H1 (cell line): ENCODE measurements around the gene PI4KA. TPM values are rescaled to one million over a fixed set of nuclear protein-coding genes. Genes with fewer than 3 reads are reported as not detected.
A peak's percentile ranks its signal among the peaks of the same experiment; 100 is the strongest.

Experiments used
- CTCF ChIA-PET: fragments of 300-600 bp; sonication (Branson Sonifier 250); formaldehyde crosslinking; loops from one replicate; lab custom pipeline; 2021; ENCODE audit not compliant: partially characterized antibody; lab: Charles Lee
- POLR2A ChIA-PET: fragments of 300-600 bp; sonication (Branson Sonifier 250); formaldehyde crosslinking; loops from one replicate; lab custom pipeline; 2021; ENCODE audit warnings: inconsistent platforms; ENCODE audit not compliant: partially characterized antibody; lab: Charles Lee
- DNase-seq, 2 experiments: peaks; one replicate each; pipeline versions ENCODE4 v3.0.0 to v3.0.0-alpha.2; 2010 to 2022; ENCODE audit warnings: low spot score in 2 of 2, low read depth in 1 of 2, mixed read lengths in 1 of 2
- FAIRE-seq: peaks from 2 replicates; lab custom pipeline; 2011; peaks lifted over from hg19 to GRCh38; lab: Jason Lieb, UNC
- H2AFZ ChIP-seq: 2 replicates; pipeline ENCODE4 v1.8.1; 2012; ENCODE audit warnings: low read length, inconsistent platforms
- H2AK5ac ChIP-seq: 2 replicates; pipeline ENCODE4 v1.6.1; 2013; ENCODE audit warnings: low read depth, low read length
- H2BK120ac ChIP-seq: replicated peaks from 2 replicates; pipeline ENCODE3; 2013; ENCODE audit warnings: low read depth, low read length, inconsistent platforms
- H2BK12ac ChIP-seq: 2 replicates; pipeline ENCODE4 v1.6.1; 2013; ENCODE audit warnings: low read depth, low read length
- H2BK15ac ChIP-seq: 2 replicates; pipeline ENCODE4 v1.6.1; 2013; ENCODE audit warnings: low read length
- H2BK20ac ChIP-seq: 2 replicates; pipeline ENCODE4 v1.6.1; 2013; ENCODE audit warnings: low read length
- H2BK5ac ChIP-seq: 2 replicates; pipeline ENCODE4 v1.6.1; 2013; ENCODE audit warnings: low read depth, low read length
- H3K14ac ChIP-seq: 2 replicates; pipeline ENCODE4 v1.6.1; 2013; ENCODE audit warnings: inconsistent platforms; ENCODE audit not compliant: insufficient read length
- H3K18ac ChIP-seq: 2 replicates; pipeline ENCODE4 v1.6.1; 2013; ENCODE audit warnings: low read length; ENCODE audit errors: extremely low read depth
- H3K23ac ChIP-seq: 2 replicates; pipeline ENCODE4 v1.6.1; 2013; ENCODE audit warnings: inconsistent platforms; ENCODE audit not compliant: insufficient read length
- H3K23me2 ChIP-seq: 2 replicates; pipeline ENCODE4 v1.6.1; 2013; ENCODE audit warnings: low read depth, low read length
- H3K27ac ChIP-seq: 2 replicates; pipeline ENCODE4 v1.6.1; 2011; ENCODE audit warnings: low read depth, low read length, inconsistent platforms
- H3K27me3 ChIP-seq, 4 experiments: replicated peaks in 1 of 4; 1 replicate in 1 of 4; 2 replicates in 3 of 4; pipeline versions ENCODE4 v1.6.1 to v1.8.1; 2011 to 2013; ENCODE audit warnings: low read length in 3 of 4, mild to moderate bottlenecking in 3 of 4, inconsistent platforms in 2 of 4, mixed read lengths in 2 of 4, moderate library complexity in 1 of 4; ENCODE audit not compliant: control insufficient read depth in 3 of 4, insufficient read depth in 3 of 4; ENCODE audit errors: extremely low read depth in 1 of 4
- H3K36me3 ChIP-seq, 4 experiments: 2 replicates each; pipeline versions ENCODE4 v1.6.1 to v1.8.1; 2011 to 2013; ENCODE audit warnings: mild to moderate bottlenecking in 4 of 4, low read length in 3 of 4, moderate library complexity in 2 of 4, control low read depth in 1 of 4, inconsistent platforms in 1 of 4; ENCODE audit not compliant: insufficient read depth in 4 of 4, control insufficient read depth in 2 of 4
- H3K4ac ChIP-seq: replicated peaks from 2 replicates; pipeline ENCODE3; 2013; ENCODE audit warnings: low read length, low read depth, mixed read lengths, inconsistent platforms; ENCODE audit not compliant: insufficient read length
- H3K4me1 ChIP-seq, 4 experiments: replicated peaks in 1 of 4; 1 replicate in 1 of 4; 2 replicates in 3 of 4; pipeline versions ENCODE4 v1.6.1 to v1.8.1; 2011 to 2013; ENCODE audit warnings: low read length in 3 of 4, inconsistent platforms in 2 of 4, mixed read lengths in 1 of 4; ENCODE audit not compliant: insufficient read depth in 4 of 4, control insufficient read depth in 3 of 4
- H3K4me2 ChIP-seq, 2 experiments: 2 replicates each; pipeline versions ENCODE4 v1.6.1 to v1.8.1; 2011 to 2013; ENCODE audit warnings: low read depth in 2 of 2, low read length in 2 of 2, control low read depth in 1 of 2, inconsistent platforms in 1 of 2, mild to moderate bottlenecking in 1 of 2; ENCODE audit not compliant: insufficient read depth in 1 of 2
- H3K4me3 ChIP-seq, 4 experiments: fragments of 200-600, 300-600 bp in 1 of 4; sonication (generic), shearing (Covaris generic), sonication (Bioruptor Twin) in 1 of 4; 2 replicates each; pipeline versions ENCODE4 v1.5.1 to v1.8.1; 2011 to 2016; ENCODE audit warnings: low read length in 4 of 4, low read depth in 3 of 4, control low read depth in 2 of 4, inconsistent platforms in 2 of 4, mild to moderate bottlenecking in 2 of 4, mixed read lengths in 1 of 4, moderate library complexity in 1 of 4; ENCODE audit not compliant: insufficient read depth in 2 of 4; ENCODE audit errors: extremely low read depth in 1 of 4
- H3K56ac ChIP-seq: replicated peaks from 2 replicates; pipeline ENCODE3; 2013; ENCODE audit warnings: low read depth, mild to moderate bottlenecking, mixed read lengths, low read length, inconsistent platforms; ENCODE audit not compliant: insufficient read length
- H3K79me1 ChIP-seq: 2 replicates; pipeline ENCODE4 v1.6.1; 2013; ENCODE audit warnings: low read depth, low read length, control low read depth
- H3K79me2 ChIP-seq, 2 experiments: 2 replicates each; pipeline versions ENCODE4 v1.6.1 to v1.8.1; 2012 to 2013; ENCODE audit warnings: low read length in 2 of 2, mild to moderate bottlenecking in 2 of 2, inconsistent platforms in 1 of 2; ENCODE audit not compliant: insufficient read depth in 2 of 2, control insufficient read depth in 1 of 2
- H3K9ac ChIP-seq, 4 experiments: replicated peaks in 1 of 4; 1 replicate in 1 of 4; 2 replicates in 3 of 4; pipeline versions ENCODE4 v1.6.1 to v1.8.1; 2011 to 2013; ENCODE audit warnings: low read depth in 3 of 4, low read length in 3 of 4, control low read depth in 2 of 4, mild to moderate bottlenecking in 2 of 4, moderate library complexity in 2 of 4, inconsistent platforms in 1 of 4; ENCODE audit errors: extremely low read depth in 1 of 4
- H3K9me3 ChIP-seq, 2 experiments: 2 replicates each; pipeline versions ENCODE4 v1.6.1 to v1.8.1; 2012 to 2013; ENCODE audit warnings: mild to moderate bottlenecking in 2 of 2, moderate library complexity in 2 of 2, control low read depth in 1 of 2, inconsistent platforms in 1 of 2, low read depth in 1 of 2, low read length in 1 of 2, mixed read lengths in 1 of 2; ENCODE audit not compliant: insufficient read depth in 2 of 2
- H4K20me1 ChIP-seq, 2 experiments: replicated peaks in 1 of 2; 2 replicates each; pipeline versions ENCODE3 to v1.8.1; 2011 to 2013; ENCODE audit warnings: inconsistent platforms in 2 of 2, low read length in 2 of 2, mild to moderate bottlenecking in 1 of 2; ENCODE audit not compliant: insufficient read depth in 2 of 2, control insufficient read depth in 1 of 2
- H4K5ac ChIP-seq: 2 replicates; pipeline ENCODE4 v1.6.1; 2013; ENCODE audit warnings: low read length, low read depth, mixed read lengths, inconsistent platforms; ENCODE audit not compliant: insufficient read length
- H4K8ac ChIP-seq: 2 replicates; pipeline ENCODE4 v1.8.0; 2013; ENCODE audit warnings: mild to moderate bottlenecking, moderate library complexity, low read length, inconsistent platforms; ENCODE audit not compliant: insufficient read depth; ENCODE audit errors: extremely low read depth
- H4K91ac ChIP-seq: replicated peaks from 2 replicates; pipeline ENCODE3; 2013; ENCODE audit warnings: low read length, mixed read lengths, inconsistent platforms; ENCODE audit not compliant: insufficient read length
- CBX8 ChIP-seq: fragments of 300-800, 300-1000 bp; sonication (generic); IDR thresholded peaks from 2 replicates; pipeline ENCODE4 v1.7.1; 2016; ENCODE audit warnings: low read depth, low read length, borderline replicate concordance
- CHD2 ChIP-seq: IDR thresholded peaks from 2 replicates; pipeline ENCODE4 v1.6.1; 2012; ENCODE audit warnings: low read length, improper control_type of control experiment
- E2F6 ChIP-seq: IDR thresholded peaks from 2 replicates; pipeline ENCODE4 v1.6.1; 2012; ENCODE audit warnings: inconsistent platforms
- GABPA ChIP-seq: IDR thresholded peaks from 2 replicates; pipeline ENCODE4 v1.6.1; 2011; ENCODE audit warnings: mild to moderate bottlenecking, low read length, moderate library complexity, borderline replicate concordance; ENCODE audit not compliant: insufficient read depth
- JUN ChIP-seq: IDR thresholded peaks from 2 replicates; pipeline ENCODE4 v1.6.1; 2011; ENCODE audit warnings: low read depth, mild to moderate bottlenecking, improper control_type of control experiment, low read length
- KDM1A ChIP-seq: fragments of 200-600, 300-600 bp; sonication (generic); IDR thresholded peaks from 2 replicates; pipeline ENCODE4 v1.7.1; 2016; ENCODE audit warnings: mild to moderate bottlenecking, low read length, borderline replicate concordance
- MAX ChIP-seq: IDR thresholded peaks from 2 replicates; pipeline ENCODE4 v1.6.1; 2012; ENCODE audit warnings: inconsistent platforms
- RFX5 ChIP-seq: IDR thresholded peaks from 2 replicates; pipeline ENCODE4 v1.6.1; 2011; ENCODE audit warnings: low read depth, low read length, improper control_type of control experiment, borderline replicate concordance
- SRF ChIP-seq: IDR thresholded peaks from 2 replicates; pipeline ENCODE4 v1.6.1; 2011; ENCODE audit warnings: mild to moderate bottlenecking, low read depth, low read length, moderate library complexity
- TCF12 ChIP-seq: IDR thresholded peaks from 2 replicates; pipeline ENCODE4 v1.6.1; 2011; ENCODE audit warnings: low read depth, mild to moderate bottlenecking, low read length
- TEAD4 ChIP-seq: IDR thresholded peaks from 2 replicates; pipeline ENCODE4 v1.6.1; 2012; ENCODE audit warnings: low read depth, low read length, inconsistent platforms, mixed read lengths
- ZNF274 ChIP-seq: IDR thresholded peaks from 2 replicates; pipeline ENCODE4 v1.7.0; 2012; ENCODE audit warnings: low read length, borderline replicate concordance; ENCODE audit errors: extremely low read depth
- WGBS, 2 experiments: shearing (Covaris generic) in 1 of 2; methylation state at CpG; one replicate each; pipeline versions ENCODE4 v1.1.6 to v1.1.7; 2013 to 2015; ENCODE audit warnings: low lambda C conversion rate in 2 of 2, mixed read lengths in 2 of 2, inconsistent platforms in 1 of 2, low coverage in 1 of 2, missing lambda C conversion rate in 1 of 2; ENCODE audit not compliant: insufficient replicate concordance in 2 of 2, insufficient coverage in 1 of 2, insufficient read length in 1 of 2; ENCODE audit errors: extremely low coverage in 1 of 2, missing lambda C conversion rate in 1 of 2; 5-methylcytosine and 5-hydroxymethylcytosine counted together
- polyA plus RNA-seq, 7 experiments: library from polyadenylated mRNA; depleted of rRNA in 3 of 7; stranded (reverse) in 5 of 7; unstranded in 2 of 7; fragments of >200 nt in 5 of 7; fragments of 200-250 nt in 2 of 7; gene quantifications; 1 replicate in 5 of 7; 2 replicates in 1 of 7; 4 replicates in 1 of 7; pipeline versions ENCODE4 v1.2.1 to v1.2.3, GENCODE V29; 2011 to 2013; ENCODE audit warnings: missing spikeins in 2 of 7, mixed read lengths in 2 of 7
- total RNA-seq: library from RNA; stranded (reverse); fragmentation: NEBNext Ultra II Directional; extraction: Animal tissue kit (Norgen Biotek cat#: 25700); gene quantifications from 2 replicates; pipeline ENCODE4 v1.2.1, GENCODE V29; 2021

Gene PI4KA
- total and polyA plus RNA-seq, 2 of the 8 experiments (the other 6 are each of a cell fraction or from before 2014, with no cell fraction given) = 22.5 to 37.7 TPM

GRCh38 chr22:20779014-20779817 is 79.4 kb downstream of the PI4KA start:
- FAIRE-seq = no peak
- H3K4ac ChIP-seq = no peak overlapping the region
- H4K8ac ChIP-seq = no peak overlapping the region
- ChIA-PET POLR2A (interaction anchor here (0.9 kb wide), 1 partner anchor 9 kb away, joined by 4 read pairs; no protein-coding TSS in a partner anchor), CTCF (interaction anchor here (0.7 to 2.0 kb wide), 7 partner anchors 8 to 144 kb away, joined by 3 to 10 read pairs (median 5); no protein-coding TSS in a partner anchor)
- DNase-seq = no peak
- no peak overlapping the region for H3K56ac ChIP-seq
- H4K20me1 ChIP-seq = peaks cover 0 to 4% of the 10 kb centered on the region in 2 experiments
- H4K91ac ChIP-seq = no peak overlapping the region
- peak overlapping the region; percentile 45; the same call in 1 of the 2 replicates for H2AK5ac ChIP-seq
- H4K5ac ChIP-seq = no peak overlapping the region
- H3K14ac ChIP-seq = no peak overlapping the region
- no peak overlapping the region for H3K4me3 ChIP-seq
- no peak overlapping the region for H2AFZ ChIP-seq
- no peak overlapping the region for H2BK20ac ChIP-seq
- H3K79me2 ChIP-seq = no peaks in the 10 kb centered on the region
- no peak overlapping the region for H2BK12ac ChIP-seq
- H2BK5ac ChIP-seq = no peak overlapping the region
- H3K27me3 ChIP-seq = no peaks in the 10 kb centered on the region
- H3K79me1 ChIP-seq = no peaks in the 10 kb centered on the region
- 74% methylated on average over 25 of the region's 25 CpGs; no CpG with 5 or more reads in 1 of the 2 experiments for WGBS, 2 experiments
- no peak overlapping the region for H3K23ac ChIP-seq
- H2BK120ac ChIP-seq = no peak overlapping the region
- H3K23me2 ChIP-seq = no peaks in the 10 kb centered on the region
- H3K9me3 ChIP-seq = no peaks in the 10 kb centered on the region
- no peak overlapping the region for H3K18ac ChIP-seq
- H3K36me3 ChIP-seq = no peaks in the 10 kb centered on the region
- H3K4me2 ChIP-seq = peak overlapping the region in 1 of 2 experiments; percentile 19; a peak in 2 of 4 replicates
- peaks cover 3 to 11% (median 6%) of the 10 kb centered on the region in 4 experiments; a peak in 4 of 7 replicates for H3K4me1 ChIP-seq
- H2BK15ac ChIP-seq = no peak overlapping the region
- no peak overlapping the region for H3K27ac ChIP-seq
- H3K9ac ChIP-seq = no peak overlapping the region; a peak in 1 of 7 replicates
- TF ChIP-seq RFX5 (no peak), MAX (no peak), KDM1A (no peak), JUN (no peak), CBX8 (no peak), CHD2 (no peak), E2F6 (no peak), GABPA (no peak), TEAD4 (no peak), ZNF274 (no peak), TCF12 (no peak), SRF (no peak)
